NCI-H1048 (cell line): ENCODE data around the gene ITGA2B.
"Not testable (repeated sequence)": the region's sequence is repeated elsewhere in the genome, so short reads cannot be mapped to it uniquely, and the experiment has no call there.

ENCODE experiments used
- DNase-seq: peaks from one replicate; lab custom pipeline; 2025; lab: John Stamatoyannopoulos, UW

The ITGA2B gene

DNA sequence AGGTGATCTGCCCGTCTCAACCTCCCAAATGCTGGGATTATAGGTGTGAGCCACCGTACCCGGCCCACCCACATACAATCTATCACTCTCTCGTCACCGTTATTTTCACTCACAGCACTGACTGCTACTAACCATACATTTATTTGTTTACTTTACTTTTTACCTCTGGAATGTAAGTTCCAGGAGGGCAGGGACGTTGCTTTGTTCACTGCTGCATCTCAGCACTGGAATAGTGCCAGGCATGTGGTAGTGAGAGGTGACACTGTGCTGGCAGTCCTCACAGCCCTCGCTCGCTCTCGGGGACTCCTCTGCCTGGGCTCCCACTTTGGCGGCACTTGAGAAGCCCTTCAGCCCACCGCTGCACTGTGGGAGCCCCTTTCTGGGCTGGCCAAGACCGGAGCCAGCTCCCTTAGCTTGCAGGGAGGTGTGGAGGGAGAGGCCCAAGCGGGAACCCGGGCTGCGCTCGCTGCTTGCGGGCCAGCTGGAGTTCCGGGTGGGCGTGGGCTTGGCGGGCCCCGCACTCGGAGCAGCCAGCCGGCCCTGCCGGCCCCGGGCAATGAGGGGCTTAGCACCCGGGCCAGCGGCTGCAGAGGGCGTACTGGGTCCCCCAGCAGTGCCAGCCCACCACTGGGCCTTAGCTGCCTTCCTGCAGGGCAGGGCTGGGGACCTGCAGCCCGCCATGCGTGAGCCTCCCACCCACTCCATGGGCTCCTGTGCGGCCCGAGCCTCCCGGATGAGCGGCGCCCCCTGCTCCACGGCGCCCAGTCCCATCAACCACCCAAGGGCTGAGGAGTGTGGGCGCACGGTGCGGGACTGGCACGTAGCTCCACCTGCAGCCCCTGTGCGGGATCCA is 20.8 kb downstream of the ITGA2B start:
- DNase-seq: not testable (repeated sequence)

DNA sequence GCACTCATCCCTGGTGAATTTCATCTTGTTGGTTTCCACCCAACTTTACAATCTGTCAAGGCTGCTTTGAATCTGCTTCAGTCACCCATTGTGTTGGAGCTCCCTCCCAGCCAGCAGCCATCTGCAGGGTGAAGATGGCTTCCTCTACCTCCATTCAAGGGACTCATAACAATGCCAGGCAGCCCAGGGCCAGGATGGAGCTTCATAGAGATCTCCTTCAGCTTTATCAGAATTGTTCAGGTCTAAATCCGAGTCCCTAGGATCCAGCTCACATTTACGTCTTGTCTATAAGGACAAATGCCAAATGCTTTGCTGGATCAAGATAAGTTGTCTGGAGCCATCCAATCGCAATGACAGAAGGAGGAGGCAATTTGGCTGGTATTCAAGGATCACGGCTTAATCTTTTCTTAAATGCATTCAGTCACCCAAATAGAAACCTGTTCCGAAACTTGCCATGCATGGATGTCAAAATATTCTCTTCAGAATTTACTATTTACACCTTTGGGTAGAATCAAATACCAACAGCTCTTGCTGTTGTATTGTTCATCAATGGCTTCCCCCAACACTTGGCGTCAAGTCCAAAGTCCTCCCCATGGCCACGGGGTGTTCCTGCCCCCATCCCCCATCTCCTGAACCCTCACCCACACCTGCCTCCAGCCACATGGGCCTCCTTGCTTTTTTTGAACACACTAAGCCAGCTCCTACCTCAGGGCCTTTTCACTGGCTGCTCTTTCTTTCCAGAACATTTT is 22.0 kb downstream of the ITGA2B start:
- no peak for DNase-seq

GRCh38 chr17:44365051-44365450 is 24.4 kb downstream of the ITGA2B start:
- not testable (repeated sequence) for DNase-seq

DNA sequence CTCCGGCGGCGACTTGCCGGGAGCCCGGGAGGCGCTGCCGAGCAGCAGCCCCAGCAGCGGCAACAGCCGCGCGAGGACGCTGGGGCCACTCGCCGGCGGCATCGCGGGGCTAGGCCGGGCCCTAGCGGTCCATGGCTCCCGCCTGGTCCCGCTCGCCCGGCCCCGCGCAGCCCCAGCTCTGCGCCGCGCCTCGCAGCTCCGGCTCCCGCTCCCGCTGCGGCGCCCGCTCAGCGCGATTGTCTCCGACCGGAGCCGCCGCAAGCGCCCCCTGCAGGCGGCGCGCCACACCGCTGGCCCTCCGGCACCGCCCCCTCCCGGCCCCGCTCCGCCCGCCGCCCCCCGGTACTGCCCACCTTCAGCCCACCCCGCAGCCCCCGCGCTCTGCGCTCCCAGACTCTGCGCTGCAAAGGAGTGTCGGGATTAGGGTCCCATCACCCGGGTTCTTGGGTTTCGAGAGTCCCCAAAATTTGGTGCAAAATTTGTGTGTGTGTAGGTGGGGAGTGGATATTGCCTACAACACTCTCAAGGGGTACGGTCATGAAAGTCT is 25.8 kb downstream of the ITGA2B start, which contains the start of gene FAM171A2:
Gene FAM171A2 (minus strand): TSS at position 241 of the 547 bp plus-strand sequence. CDS start 139 bp downstream, at position 102.
- peak; percentile 26 for DNase-seq

GRCh38 chr17:44362949-44363612 is 26.4 kb downstream of the ITGA2B start:
- DNase-seq: no peak

- DNase-seq: no peak
Measured at GRCh38 chr17:44362459-44362948, 26.9 kb downstream of the ITGA2B start.

- no peak for DNase-seq
Measured at GRCh38 chr17:44361292-44362260, 27.9 kb downstream of the ITGA2B start.

DNA sequence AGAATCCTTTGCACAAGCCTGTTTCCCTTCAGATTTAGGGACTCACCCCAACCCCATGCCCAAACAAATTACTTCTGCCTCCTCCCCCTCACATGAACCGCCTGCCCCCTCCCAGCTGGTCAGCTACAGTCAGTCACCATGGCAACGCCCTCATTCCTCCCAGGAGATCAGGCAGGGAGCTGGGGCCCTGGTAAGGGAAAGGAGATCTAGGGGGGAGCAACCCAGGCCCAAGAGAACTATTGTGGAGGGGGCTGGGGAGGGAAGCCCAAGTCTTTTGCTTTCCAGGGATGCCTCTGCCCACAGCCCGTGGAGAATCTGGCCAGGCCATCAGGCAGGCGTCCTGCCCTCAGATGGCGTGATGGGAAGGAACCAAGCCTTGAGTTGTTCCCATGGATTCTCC is 28.6 kb downstream of the ITGA2B start:
- DNase-seq: no peak

GRCh38 chr17:44360144-44360533 is 29.3 kb downstream of the ITGA2B start:
- DNase-seq: no peak

DNA sequence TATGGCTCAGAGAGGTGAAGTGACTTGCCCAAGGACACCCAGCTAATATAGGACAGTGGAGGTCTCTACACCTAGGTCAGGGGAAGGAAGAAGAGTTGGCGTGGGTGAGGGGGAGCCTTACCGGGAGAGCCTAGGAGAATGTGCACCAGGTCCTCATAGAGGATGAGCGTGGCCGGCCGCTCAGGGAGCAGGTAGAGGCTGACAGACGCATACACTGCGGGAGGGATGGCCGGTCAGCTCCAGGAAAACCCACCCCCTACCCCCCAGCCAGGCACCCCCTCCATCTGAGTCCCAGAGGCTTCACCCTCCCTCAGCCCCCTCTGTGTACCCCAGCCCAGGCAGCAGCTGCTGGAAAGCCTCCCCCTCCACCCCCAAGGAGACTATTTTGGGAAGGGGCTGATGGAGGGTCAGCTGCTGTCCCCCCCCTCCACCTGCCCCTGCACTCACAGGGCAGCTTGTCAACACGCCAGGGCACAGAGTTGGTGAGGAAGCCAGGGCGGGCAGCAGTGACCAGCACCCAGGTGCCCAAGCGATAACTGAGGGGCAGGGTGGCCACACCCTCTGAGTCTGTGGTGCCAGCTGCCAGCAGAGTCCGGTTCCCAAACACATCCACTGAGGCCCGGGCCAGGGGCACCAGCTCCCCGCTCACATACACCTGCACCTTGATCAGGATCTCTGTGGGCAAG is 29.8 kb downstream of the ITGA2B start:
- DNase-seq: no peak

GRCh38 chr17:44359006-44359405 is 30.4 kb downstream of the ITGA2B start:
- no peak for DNase-seq

DNA sequence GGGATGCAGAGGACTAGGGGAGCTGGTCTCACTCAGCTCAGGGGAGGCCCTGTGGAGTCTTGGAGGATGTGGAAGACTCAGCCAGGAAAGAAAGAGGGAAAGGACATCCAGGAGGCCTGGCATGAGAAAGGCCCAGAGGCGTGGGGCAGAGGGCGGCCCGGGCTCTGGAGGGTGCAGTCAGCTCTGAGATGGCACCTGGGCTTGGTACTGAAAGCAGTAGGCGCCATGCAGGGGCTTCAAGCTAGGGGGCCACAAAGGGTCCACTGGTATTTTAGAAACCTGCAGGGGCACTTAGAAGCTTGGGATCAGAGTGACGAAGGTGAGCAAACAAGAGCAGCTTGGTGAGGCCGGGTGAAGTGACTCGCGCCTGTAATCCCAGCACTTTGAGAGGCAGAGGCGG is 31.4 kb downstream of the ITGA2B start:
- DNase-seq: no peak

- no peak for DNase-seq
Measured at GRCh38 chr17:44356241-44356640, 33.2 kb downstream of the ITGA2B start.

DNA sequence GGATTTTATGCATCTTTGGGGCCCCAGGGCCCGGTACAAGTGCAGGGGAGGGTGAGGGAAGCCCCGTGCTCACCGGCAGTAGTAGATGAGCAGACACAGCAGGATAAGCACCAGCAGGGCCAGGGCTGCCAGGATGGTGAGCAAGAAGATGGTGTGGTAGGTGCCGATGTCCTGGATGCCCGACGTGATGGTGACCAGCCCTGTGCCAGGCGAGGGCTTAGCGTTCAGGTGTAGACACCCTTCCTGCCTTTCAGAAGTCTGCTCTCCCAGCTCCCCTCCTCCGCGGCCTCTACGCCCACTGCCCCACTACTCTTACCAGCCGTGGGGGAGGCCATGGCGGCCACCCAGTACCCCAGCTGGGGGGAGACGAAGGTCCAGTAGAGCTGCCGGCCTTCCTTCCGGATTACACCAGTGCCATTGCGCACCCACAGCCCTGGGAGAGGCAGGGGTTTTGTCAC is 33.8 kb downstream of the ITGA2B start:
- no peak for DNase-seq

DNA sequence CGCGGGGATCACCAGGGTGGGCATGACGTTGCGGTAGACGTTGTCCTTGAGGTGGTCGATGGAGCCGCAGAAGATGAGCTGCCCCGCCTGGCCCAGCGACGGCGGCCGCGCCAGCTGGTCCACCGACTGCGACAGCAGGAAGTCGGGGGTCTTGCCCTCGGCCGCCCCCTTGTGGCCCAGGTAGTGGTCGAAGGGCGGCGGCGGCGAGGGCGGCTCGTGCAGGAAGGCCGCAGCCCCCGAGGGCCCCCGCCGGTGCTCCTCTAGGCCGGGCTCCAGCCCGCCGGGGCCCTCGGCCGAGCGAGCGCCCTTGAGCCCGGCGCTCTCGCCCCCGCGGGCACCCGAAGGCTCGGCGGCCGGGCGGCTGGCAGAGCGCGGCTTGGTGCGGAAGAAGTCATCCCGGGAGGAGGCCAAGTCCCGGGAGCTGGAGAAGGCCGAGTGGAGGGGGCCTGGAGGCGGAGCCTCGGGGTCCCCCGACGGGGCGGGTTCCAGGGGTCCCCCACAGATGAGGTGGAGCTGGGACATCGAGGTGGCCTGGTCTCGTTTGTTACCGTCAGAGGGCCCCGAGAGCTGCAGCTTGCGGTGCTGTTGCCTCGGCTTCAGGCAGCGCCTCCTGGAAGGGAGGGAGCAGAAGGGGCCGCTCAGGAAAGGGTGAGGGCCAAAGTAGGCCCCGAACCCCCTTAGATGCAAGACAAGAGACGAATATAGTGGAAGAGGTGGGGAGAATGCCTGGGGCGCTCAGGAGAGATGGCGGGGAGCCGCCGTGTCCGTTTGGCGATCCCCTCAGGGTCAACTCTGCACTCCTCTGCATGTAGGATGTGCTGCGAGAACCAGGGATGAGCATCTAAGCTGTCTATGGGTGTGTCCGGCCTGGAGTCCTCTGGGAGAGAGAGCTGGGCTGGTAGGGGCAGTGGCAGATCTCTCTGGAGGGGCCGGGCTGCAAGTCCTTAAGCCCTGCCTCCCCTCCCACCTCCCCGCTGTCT is 34.6 kb downstream of the ITGA2B start:
- no peak for DNase-seq

DNA sequence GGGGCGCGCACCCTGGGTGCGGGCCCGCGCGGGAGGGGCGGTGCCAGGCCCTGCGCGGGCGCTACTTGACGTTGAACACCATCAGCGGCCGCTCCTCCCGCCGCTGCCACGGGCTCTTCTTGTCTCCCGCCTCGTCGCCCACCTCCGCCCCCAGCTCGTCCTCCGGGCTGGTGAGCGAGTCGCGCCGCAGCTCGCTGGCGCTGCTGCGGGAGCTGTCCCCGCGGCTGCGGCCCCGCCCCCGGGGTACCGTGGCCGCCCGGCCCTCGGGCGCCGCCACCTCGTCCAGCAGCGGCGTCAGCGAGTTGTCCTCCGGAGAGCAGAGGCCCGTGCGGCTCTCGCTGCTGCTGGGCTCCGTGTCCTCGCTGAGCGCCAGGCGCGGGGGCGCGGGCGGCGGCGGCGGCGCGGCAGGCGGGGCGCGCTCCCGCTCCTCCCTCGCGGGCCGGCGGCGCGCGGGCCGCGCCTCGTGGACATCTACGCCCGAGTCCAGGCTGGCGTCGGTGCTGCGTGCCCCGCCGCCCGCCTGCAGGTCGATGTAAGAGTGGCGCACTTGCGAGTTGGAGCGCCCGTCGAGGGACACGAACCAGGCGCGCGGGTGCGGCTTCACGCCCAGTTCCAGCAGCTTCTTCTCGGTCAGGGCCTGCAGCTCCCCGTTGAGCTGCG is 35.6 kb downstream of the ITGA2B start:
- no peak for DNase-seq

DNA sequence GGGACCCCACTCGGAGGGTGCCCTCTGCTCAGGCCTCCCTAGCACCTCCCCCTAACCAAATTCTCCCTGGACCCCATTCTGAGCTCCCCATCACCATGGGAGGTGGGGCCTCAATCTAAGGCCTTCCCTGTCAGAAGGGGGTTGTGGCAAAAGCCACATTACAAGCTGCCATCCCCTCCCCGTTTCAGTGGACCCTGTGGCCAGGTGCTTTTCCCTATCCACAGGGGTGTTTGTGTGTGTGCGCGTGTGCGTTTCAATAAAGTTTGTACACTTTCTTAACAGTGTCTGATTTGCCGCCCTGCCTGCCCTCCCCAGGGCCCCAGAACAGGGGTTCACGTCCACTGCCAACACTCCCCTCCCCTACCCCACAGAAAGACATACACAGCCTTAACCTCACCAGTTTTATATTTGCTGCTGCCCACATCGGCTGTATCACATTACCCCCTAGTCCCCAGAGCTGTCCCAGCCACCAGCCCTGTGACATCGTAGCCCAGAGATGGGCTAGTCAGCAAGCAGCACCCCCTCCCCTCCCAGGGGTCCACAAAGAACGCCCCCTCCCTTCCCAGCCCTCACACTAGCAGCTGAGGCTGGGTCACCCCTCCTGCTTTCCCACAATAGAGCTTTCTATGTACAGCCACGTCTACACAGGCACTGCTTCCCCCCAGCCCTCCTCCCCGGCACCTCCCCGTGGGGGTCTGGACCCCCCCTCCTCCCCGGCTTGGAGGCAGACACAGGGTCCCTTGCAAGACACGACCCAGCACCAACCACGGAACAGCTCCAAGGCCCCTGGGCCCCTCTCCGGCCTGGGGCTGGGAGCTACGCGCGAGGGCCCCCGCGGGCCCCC is 36.4 kb downstream of the ITGA2B start:
- DNase-seq: no peak
